Glutamatergic neuron (in vitro differentiated cells): ENCODE results near the gene NAT8. TPM values are rescaled to one million over a fixed set of nuclear protein-coding genes. Genes with fewer than 3 reads are reported as not detected.
"Not testable (repeated sequence)": the region's sequence is repeated elsewhere in the genome, so short reads cannot be mapped to it uniquely, and the experiment has no call there.

Source experiments
- DNase-seq: peaks from one replicate; pipeline ENCODE4 v3.0.0; 2022
- H3K27ac Mint-ChIP-seq: one replicate; pipeline ENCODE4 v1.8.0; 2020; ENCODE audit warnings: mild to moderate bottlenecking, mixed read lengths, inconsistent platforms; ENCODE audit not compliant: unreplicated experiment
- H3K27me3 Mint-ChIP-seq: one replicate; pipeline ENCODE4 v1.8.0; 2020; ENCODE audit warnings: mild to moderate bottlenecking, moderate library complexity, mixed read lengths, inconsistent platforms; ENCODE audit not compliant: unreplicated experiment
- H3K36me3 Mint-ChIP-seq: one replicate; pipeline ENCODE4 v1.8.0; 2020; ENCODE audit warnings: mild to moderate bottlenecking, mixed read lengths, inconsistent platforms; ENCODE audit not compliant: unreplicated experiment
- H3K4me1 Mint-ChIP-seq: one replicate; pipeline ENCODE4 v1.8.0; 2020; ENCODE audit warnings: mild to moderate bottlenecking, low read depth, mixed read lengths, inconsistent platforms; ENCODE audit not compliant: unreplicated experiment
- H3K4me3 Mint-ChIP-seq: one replicate; pipeline ENCODE4 v1.8.0; 2020; ENCODE audit warnings: mild to moderate bottlenecking, mixed read lengths, inconsistent platforms; ENCODE audit not compliant: unreplicated experiment
- H3K9me3 Mint-ChIP-seq: one replicate; pipeline ENCODE4 v1.8.0; 2020; ENCODE audit warnings: mild to moderate bottlenecking, moderate library complexity, mixed read lengths, inconsistent platforms; ENCODE audit not compliant: unreplicated experiment
- CTCF ChIP-seq: fragments of 200-600 bp; sonication (generic); IDR thresholded peaks from one replicate; pipeline ENCODE4 v1.5.0; 2021; ENCODE audit not compliant: partially characterized antibody, unreplicated experiment
- total RNA-seq: library from RNA; stranded (reverse); fragmentation: NEBNext Ultra II Directional; extraction: Animal tissue kit (Norgen Biotek cat#: 25700); gene quantifications from one replicate; pipeline ENCODE4 v1.2.1, GENCODE V29; 2021; ENCODE audit not compliant: unreplicated experiment

Gene NAT8
- total RNA-seq, 1 donor from 2014 or later, result not detected

GRCh38 chr2:73614997-73615396 is 27.2 kb downstream of the NAT8 start:
- peaks cover 6% of the 10 kb centered on the region for H3K36me3 Mint-ChIP-seq
- TF ChIP-seq CTCF, result no peak
- H3K27ac Mint-ChIP-seq, result no peak overlapping the region
- peaks cover 3% of the 10 kb centered on the region for H3K27me3 Mint-ChIP-seq
- H3K9me3 Mint-ChIP-seq, result peaks cover 2% of the 10 kb centered on the region
- no peak overlapping the region for H3K4me3 Mint-ChIP-seq
- H3K4me1 Mint-ChIP-seq, result no peaks in the 10 kb centered on the region
- no peak for DNase-seq

- Mint-ChIP-seq H3K9me3 (peaks cover 2% of the 10 kb centered on the region), H3K4me3 (no peak overlapping the region), H3K4me1 (no peaks in the 10 kb centered on the region), H3K27ac (no peak overlapping the region), H3K36me3 (peaks cover 6% of the 10 kb centered on the region), H3K27me3 (peaks cover 3% of the 10 kb centered on the region)
- no peak for DNase-seq
- TF ChIP-seq CTCF, result no peak
These were observed 28.1 kb downstream of the NAT8 start for GRCh38 chr2:73614105-73614504.

- no peak overlapping the region for H3K27ac Mint-ChIP-seq
- no peak overlapping the region for H3K4me3 Mint-ChIP-seq
- H3K36me3 Mint-ChIP-seq, result peaks cover 6% of the 10 kb centered on the region
- peaks cover 7% of the 10 kb centered on the region for H3K27me3 Mint-ChIP-seq
- H3K4me1 Mint-ChIP-seq, result no peaks in the 10 kb centered on the region
- no peak for DNase-seq
- TF ChIP-seq CTCF, result no peak
- H3K9me3 Mint-ChIP-seq, result no peaks in the 10 kb centered on the region
These were observed 30.4 kb downstream of the NAT8 start for GRCh38 chr2:73611867-73612266.

- Mint-ChIP-seq H3K27me3 (peaks cover 7% of the 10 kb centered on the region), H3K36me3 (peaks cover 6% of the 10 kb centered on the region), H3K4me1 (no peaks in the 10 kb centered on the region), H3K4me3 (no peak overlapping the region), H3K27ac (no peak overlapping the region), H3K9me3 (no peaks in the 10 kb centered on the region)
- TF ChIP-seq CTCF, result no peak
- no peak for DNase-seq
These were observed 31.0 kb downstream of the NAT8 start for GRCh38 chr2:73611193-73611592.

GRCh38 chr2:73610111-73610510 is 32.1 kb downstream of the NAT8 start:
- no peak for TF ChIP-seq CTCF
- H3K27me3 Mint-ChIP-seq, result peaks cover 4% of the 10 kb centered on the region
- no peaks in the 10 kb centered on the region for H3K4me1 Mint-ChIP-seq
- H3K9me3 Mint-ChIP-seq, result no peaks in the 10 kb centered on the region
- DNase-seq, result no peak
- H3K36me3 Mint-ChIP-seq, result no peaks in the 10 kb centered on the region
- H3K4me3 Mint-ChIP-seq, result no peak overlapping the region
- no peak overlapping the region for H3K27ac Mint-ChIP-seq

GRCh38 chr2:73604589-73604988 is 37.6 kb downstream of the NAT8 start:
- H3K4me3 Mint-ChIP-seq, H3K4me1 Mint-ChIP-seq, DNase-seq, H3K36me3 Mint-ChIP-seq, H3K9me3 Mint-ChIP-seq, H3K27ac Mint-ChIP-seq, H3K27me3 Mint-ChIP-seq: not testable (repeated sequence)

GRCh38 chr2:73603099-73603588 is 39.1 kb downstream of the NAT8 start:
- H3K36me3 Mint-ChIP-seq, H3K4me1 Mint-ChIP-seq, H3K4me3 Mint-ChIP-seq, H3K27me3 Mint-ChIP-seq, H3K9me3 Mint-ChIP-seq, H3K27ac Mint-ChIP-seq, DNase-seq: not testable (repeated sequence)
